ENCODE results near the gene POLR2B. TPM values are rescaled to one million over a fixed set of nuclear protein-coding genes. Genes with fewer than 3 reads are reported as not detected.

POLR2B gene
- total RNA-seq, 1 experiment from 2014 or later: 117 TPM

DNA sequence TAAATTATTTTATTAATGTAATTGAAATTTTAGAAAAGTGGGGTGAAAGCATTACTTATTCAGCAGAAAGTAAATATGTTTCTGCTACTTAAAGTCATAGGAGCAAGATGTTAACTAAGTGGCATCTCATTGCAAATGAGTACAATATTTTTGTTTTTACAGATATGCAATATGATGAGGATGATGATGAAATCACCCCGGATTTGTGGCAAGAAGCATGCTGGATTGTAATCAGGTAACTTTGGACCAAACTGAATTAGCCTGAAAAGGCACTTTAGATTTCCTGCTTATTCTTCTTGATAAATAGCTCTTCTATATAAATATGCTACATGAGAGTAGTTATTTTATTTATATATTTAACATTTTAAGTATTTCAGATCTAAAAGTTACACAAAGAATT, 7.5 kb downstream of the POLR2B start:
- Mint-ChIP-seq H3K27me3 (ENCODE audit: low read depth) (no peaks in the 10 kb centered on the region), H3K4me3 (no peak overlapping the region), H3K36me3 (peaks cover 36% of the 10 kb centered on the region), H3K9me3 (no peaks in the 10 kb centered on the region), H3K27ac (no peak overlapping the region), H3K4me1 (peaks cover 5% of the 10 kb centered on the region; the same call in 1 of the 2 replicates)
- DNase-seq (ENCODE audit: low spot score): no peak
- no peak for TF ChIP-seq TCF7 (CRISPR knock-in tag; IDR thresholded peaks at IDR 0.05; ENCODE audit: low read depth)
- TF ChIP-seq, protein P1, sequence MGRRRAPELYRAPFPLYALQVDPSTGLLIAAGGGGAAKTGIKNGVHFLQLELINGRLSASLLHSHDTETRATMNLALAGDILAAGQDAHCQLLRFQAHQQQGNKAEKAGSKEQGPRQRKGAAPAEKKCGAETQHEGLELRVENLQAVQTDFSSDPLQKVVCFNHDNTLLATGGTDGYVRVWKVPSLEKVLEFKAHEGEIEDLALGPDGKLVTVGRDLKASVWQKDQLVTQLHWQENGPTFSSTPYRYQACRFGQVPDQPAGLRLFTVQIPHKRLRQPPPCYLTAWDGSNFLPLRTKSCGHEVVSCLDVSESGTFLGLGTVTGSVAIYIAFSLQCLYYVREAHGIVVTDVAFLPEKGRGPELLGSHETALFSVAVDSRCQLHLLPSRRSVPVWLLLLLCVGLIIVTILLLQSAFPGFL (CRISPR knock-in tag; IDR thresholded peaks at IDR 0.05; ENCODE audit: borderline replicate concordance): no peak
- no peak for TF ChIP-seq ZNF317 (CRISPR knock-in tag; IDR thresholded peaks at IDR 0.05; ENCODE audit: borderline replicate concordance, low read depth)
- TF ChIP-seq FOXK1 (CRISPR knock-in tag; IDR thresholded peaks at IDR 0.05): no peak
- POLR2A ChIA-PET: no interaction called here
- ATAC-seq: no peak
- CTCF ChIA-PET: no interaction called here

DNA sequence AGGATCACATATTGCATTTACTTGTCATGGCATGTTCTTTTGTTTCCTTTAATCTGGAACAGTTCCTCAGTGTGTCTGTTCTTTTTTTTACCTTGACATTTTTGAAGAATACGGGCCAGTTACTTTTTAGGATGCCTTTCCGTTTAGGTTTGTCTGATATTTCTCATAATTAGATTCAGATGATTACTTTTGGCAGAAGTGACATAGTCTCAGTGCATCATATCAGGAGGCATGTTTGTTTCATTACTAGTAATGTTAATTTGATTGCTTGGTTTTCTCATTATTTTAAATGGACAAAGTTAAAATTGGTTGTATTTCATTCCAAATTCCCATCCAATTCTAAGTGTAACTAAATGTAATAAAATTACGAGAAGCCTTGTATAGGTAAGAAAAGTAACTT, 8.3 kb downstream of the POLR2B start:
- DNase-seq (ENCODE audit: low spot score): no peak
- no peak overlapping the region for H3K4me3 Mint-ChIP-seq
- ChIA-PET CTCF (no interaction called here), POLR2A (no interaction called here)
- peaks cover under 1% of the 10 kb centered on the region; the same call in 1 of the 2 replicates for H3K4me1 Mint-ChIP-seq
- H3K9me3 Mint-ChIP-seq: no peaks in the 10 kb centered on the region
- TF ChIP-seq, protein P2, sequence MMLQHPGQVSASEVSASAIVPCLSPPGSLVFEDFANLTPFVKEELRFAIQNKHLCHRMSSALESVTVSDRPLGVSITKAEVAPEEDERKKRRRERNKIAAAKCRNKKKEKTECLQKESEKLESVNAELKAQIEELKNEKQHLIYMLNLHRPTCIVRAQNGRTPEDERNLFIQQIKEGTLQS (CRISPR knock-in tag; conservative IDR thresholded peaks at IDR 0.05): no peak
- TF ChIP-seq FOXJ3 (CRISPR knock-in tag; IDR thresholded peaks at IDR 0.05; ENCODE audit: borderline replicate concordance): no peak
- TF ChIP-seq, protein P3, sequence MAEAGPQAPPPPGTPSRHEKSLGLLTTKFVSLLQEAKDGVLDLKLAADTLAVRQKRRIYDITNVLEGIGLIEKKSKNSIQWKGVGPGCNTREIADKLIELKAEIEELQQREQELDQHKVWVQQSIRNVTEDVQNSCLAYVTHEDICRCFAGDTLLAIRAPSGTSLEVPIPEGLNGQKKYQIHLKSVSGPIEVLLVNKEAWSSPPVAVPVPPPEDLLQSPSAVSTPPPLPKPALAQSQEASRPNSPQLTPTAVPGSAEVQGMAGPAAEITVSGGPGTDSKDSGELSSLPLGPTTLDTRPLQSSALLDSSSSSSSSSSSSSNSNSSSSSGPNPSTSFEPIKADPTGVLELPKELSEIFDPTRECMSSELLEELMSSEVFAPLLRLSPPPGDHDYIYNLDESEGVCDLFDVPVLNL (CRISPR knock-in tag; IDR thresholded peaks at IDR 0.05; ENCODE audit: borderline replicate concordance, low read depth): no peak
- no peak for TF ChIP-seq ZNF671 (CRISPR knock-in tag; IDR thresholded peaks at IDR 0.05)
- TF ChIP-seq ZNF219 (CRISPR knock-in tag; IDR thresholded peaks at IDR 0.05; ENCODE audit: borderline replicate concordance): no peak
- no peak for TF ChIP-seq TP53 (CRISPR knock-in tag; IDR thresholded peaks at IDR 0.05)
- no peak for TF ChIP-seq NFATC4 (CRISPR knock-in tag; IDR thresholded peaks at IDR 0.05)
- no peak for TF ChIP-seq TEAD4 (CRISPR knock-in tag; IDR thresholded peaks at IDR 0.05)
- TF ChIP-seq, protein P4, sequence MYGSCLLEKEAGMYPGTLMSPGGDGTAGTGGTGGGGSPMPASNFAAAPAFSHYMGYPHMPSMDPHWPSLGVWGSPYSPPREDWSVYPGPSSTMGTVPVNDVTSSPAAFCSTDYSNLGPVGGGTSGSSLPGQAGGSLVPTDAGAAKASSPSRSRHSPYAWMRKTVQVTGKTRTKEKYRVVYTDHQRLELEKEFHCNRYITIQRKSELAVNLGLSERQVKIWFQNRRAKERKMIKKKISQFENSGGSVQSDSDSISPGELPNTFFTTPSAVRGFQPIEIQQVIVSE (CRISPR knock-in tag; IDR thresholded peaks at IDR 0.05; ENCODE audit: borderline replicate concordance): no peak
- no peak overlapping the region for H3K27ac Mint-ChIP-seq
- ATAC-seq: no peak
- no peaks in the 10 kb centered on the region for H3K27me3 Mint-ChIP-seq (ENCODE audit: low read depth)
- H3K36me3 Mint-ChIP-seq: peaks cover 44% of the 10 kb centered on the region

DNA sequence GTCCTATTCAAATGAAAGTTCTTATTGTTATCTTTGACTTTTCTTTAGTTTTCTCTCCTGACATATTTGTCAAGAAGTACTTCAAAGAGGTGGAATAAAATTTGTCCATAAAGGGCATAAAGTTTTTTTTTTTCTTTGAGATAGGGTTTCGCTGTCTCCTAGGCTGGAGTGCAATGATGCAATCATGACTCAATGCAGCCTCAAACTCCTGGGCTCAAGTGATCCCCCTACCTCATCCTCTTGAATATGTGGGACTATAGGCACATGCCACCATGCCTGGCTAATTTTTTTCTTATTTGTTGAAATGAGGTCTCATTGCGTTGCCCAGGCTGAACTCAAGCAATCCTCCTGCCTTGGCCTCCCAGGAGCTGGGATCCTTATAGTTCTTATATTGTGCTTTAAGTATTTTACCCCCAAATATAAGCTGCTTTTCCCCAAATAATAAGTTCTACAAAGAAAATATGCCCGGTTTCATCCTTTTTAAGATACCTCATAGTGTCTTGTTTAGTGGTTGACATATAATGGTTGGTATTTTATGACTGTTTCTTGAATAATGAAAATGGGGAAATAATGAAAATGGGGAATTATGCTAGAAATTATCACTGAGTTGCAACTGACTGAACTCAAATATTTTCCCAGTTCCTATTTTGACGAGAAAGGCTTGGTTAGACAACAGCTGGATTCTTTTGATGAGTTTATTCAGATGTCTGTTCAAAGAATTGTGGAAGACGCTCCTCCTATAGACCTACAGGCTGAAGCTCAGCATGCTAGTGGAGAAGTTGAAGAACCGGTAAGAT, 11.6 kb downstream of the POLR2B start:
- Mint-ChIP-seq H3K27ac (no peak overlapping the region), H3K4me1 (no peaks in the 10 kb centered on the region), H3K9me3 (no peaks in the 10 kb centered on the region), H3K27me3 (ENCODE audit: low read depth) (no peaks in the 10 kb centered on the region), H3K36me3 (peaks cover 65% of the 10 kb centered on the region), H3K4me3 (no peak overlapping the region)
- CTCF ChIA-PET: interaction anchor here (1.6 kb wide), 1 partner anchor 12 kb away, joined by 4 read pairs; the partner anchor contains the start of gene NOA1
- no peak for ATAC-seq
- no peak for DNase-seq (ENCODE audit: low spot score)
- POLR2A ChIA-PET: interaction anchor here (1.7 kb wide), 1 partner anchor 12 kb away, joined by 6 read pairs; the partner anchor contains the start of gene POLR2B
- TF ChIP-seq ETV6 (CRISPR knock-in tag; IDR thresholded peaks at IDR 0.05) (no peak), ZNF317 (CRISPR knock-in tag; IDR thresholded peaks at IDR 0.05; ENCODE audit: borderline replicate concordance, low read depth) (no peak), CREB1 (CRISPR knock-in tag; IDR thresholded peaks at IDR 0.05) (no peak), ATF1 (CRISPR knock-in tag; IDR thresholded peaks at IDR 0.05) (no peak), OVOL2 (CRISPR knock-in tag; IDR thresholded peaks at IDR 0.05; ENCODE audit: borderline replicate concordance) (no peak), FOXK1 (CRISPR knock-in tag; IDR thresholded peaks at IDR 0.05) (no peak), TEAD1 (CRISPR knock-in tag; IDR thresholded peaks at IDR 0.05) (no peak), ESRRA (CRISPR knock-in tag; IDR thresholded peaks at IDR 0.05; ENCODE audit: borderline replicate concordance) (no peak), FOXJ3 (CRISPR knock-in tag; IDR thresholded peaks at IDR 0.05; ENCODE audit: borderline replicate concordance) (no peak)
- TF ChIP-seq, protein P5, sequence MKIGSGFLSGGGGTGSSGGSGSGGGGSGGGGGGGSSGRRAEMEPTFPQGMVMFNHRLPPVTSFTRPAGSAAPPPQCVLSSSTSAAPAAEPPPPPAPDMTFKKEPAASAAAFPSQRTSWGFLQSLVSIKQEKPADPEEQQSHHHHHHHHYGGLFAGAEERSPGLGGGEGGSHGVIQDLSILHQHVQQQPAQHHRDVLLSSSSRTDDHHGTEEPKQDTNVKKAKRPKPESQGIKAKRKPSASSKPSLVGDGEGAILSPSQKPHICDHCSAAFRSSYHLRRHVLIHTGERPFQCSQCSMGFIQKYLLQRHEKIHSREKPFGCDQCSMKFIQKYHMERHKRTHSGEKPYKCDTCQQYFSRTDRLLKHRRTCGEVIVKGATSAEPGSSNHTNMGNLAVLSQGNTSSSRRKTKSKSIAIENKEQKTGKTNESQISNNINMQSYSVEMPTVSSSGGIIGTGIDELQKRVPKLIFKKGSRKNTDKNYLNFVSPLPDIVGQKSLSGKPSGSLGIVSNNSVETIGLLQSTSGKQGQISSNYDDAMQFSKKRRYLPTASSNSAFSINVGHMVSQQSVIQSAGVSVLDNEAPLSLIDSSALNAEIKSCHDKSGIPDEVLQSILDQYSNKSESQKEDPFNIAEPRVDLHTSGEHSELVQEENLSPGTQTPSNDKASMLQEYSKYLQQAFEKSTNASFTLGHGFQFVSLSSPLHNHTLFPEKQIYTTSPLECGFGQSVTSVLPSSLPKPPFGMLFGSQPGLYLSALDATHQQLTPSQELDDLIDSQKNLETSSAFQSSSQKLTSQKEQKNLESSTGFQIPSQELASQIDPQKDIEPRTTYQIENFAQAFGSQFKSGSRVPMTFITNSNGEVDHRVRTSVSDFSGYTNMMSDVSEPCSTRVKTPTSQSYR (CRISPR knock-in tag; IDR thresholded peaks at IDR 0.05): no peak
- TF ChIP-seq, protein P3 (CRISPR knock-in tag; IDR thresholded peaks at IDR 0.05; ENCODE audit: borderline replicate concordance, low read depth): no peak
